ENCODE measurements around the gene PVALB.

PVALB gene

DNA sequence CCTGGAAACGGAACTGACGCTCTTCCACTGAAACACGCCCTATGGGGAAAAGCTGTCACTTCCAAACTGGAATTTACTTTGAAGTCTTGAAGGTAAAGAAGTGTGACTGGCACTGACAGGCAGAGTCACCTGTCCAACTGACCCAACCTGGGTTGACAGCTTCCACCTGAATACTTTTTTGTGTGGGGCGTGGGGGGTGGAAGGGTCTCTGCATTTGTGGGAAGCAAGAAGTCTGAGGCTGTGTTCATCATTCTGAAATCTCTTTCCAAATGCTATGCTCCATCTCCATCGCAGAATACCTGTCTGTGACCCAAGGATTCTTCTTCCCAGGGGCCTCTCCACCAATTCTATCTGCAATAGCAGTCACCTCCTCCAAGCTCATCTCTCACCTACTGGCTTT lies 48.7 kb downstream of the PVALB start:
- no peak overlapping the region for H3K4me3 ChIP-seq (ENCODE audit: low read depth in 1 of 5, low read length in 5 of 5)
- peaks cover 2 to 46% (median 27%) of the 10 kb centered on the region in 5 donors for H3K36me3 ChIP-seq (ENCODE audit: control insufficient read depth in 5 of 5, insufficient read depth in 5 of 5, low read length in 5 of 5)
- no peak overlapping the region for H3K27ac ChIP-seq (ENCODE audit: low read depth, low read length)
- H3K9me3 ChIP-seq (ENCODE audit: control insufficient read depth in 5 of 5, low read length in 5 of 5) = no peaks in the 10 kb centered on the region
- peaks cover 0 to 3% (median 0%) of the 10 kb centered on the region in 5 donors for H3K27me3 ChIP-seq (ENCODE audit: control insufficient read depth in 5 of 5, insufficient read depth in 4 of 5, low read length in 5 of 5)
- H3K9ac ChIP-seq (ENCODE audit: low read length in 5 of 5) = no peak overlapping the region
- H3K4me1 ChIP-seq (ENCODE audit: control insufficient read depth in 5 of 5, insufficient read depth in 5 of 5, low read length in 5 of 5) = peaks cover 0 to 17% (median 13%) of the 10 kb centered on the region in 5 donors

DNA sequence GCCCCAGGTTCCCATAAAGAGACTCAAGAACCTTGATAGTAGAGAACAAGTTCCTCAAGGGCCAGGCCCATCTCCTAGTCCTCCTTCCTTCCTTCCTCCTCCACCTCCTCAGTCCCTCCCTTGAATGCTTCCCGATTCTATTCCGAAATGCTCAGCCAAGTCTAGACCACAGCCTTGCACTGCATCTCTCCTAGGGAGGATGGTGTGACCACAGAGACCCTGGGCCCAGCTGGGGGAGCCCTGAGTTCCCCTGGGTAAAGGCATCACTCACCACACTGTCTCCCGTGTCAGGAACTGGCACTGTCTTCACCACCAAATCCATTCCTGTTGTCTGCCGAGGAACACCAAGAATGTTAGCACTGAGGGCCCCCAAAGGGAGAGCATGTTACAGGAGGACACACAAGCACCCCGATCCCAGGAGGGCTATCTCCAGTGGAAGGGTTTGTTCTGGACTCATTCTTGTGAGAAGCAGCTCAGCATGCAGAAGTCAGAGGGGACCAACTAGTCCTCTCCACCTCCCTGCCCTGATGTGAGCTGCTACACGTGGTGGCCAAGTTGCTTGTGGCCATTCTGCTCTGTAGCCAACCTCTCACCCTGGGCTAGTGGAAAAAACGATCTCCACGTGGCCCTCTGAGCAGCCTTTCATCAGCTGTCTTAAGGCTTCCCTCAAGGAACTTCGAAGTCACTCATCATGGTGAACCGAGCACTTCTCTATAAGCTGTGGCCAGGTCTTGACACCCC lies 49.6 kb downstream of the PVALB start:
- H3K9ac ChIP-seq (ENCODE audit: low read length in 5 of 5) = no peak overlapping the region
- H3K4me1 ChIP-seq (ENCODE audit: control insufficient read depth in 5 of 5, insufficient read depth in 5 of 5, low read length in 5 of 5) = peaks cover 0 to 23% (median 16%) of the 10 kb centered on the region in 5 donors
- H3K9me3 ChIP-seq (ENCODE audit: control insufficient read depth in 5 of 5, low read length in 5 of 5) = no peaks in the 10 kb centered on the region
- no peak overlapping the region for H3K4me3 ChIP-seq (ENCODE audit: low read depth in 1 of 5, low read length in 5 of 5)
- H3K27ac ChIP-seq (ENCODE audit: low read depth, low read length) = no peak overlapping the region
- H3K36me3 ChIP-seq (ENCODE audit: control insufficient read depth in 5 of 5, insufficient read depth in 5 of 5, low read length in 5 of 5) = peaks cover 2 to 51% (median 31%) of the 10 kb centered on the region in 5 donors
- peaks cover 0 to 3% (median 0%) of the 10 kb centered on the region in 5 donors for H3K27me3 ChIP-seq (ENCODE audit: control insufficient read depth in 5 of 5, insufficient read depth in 4 of 5, low read length in 5 of 5)

DNA sequence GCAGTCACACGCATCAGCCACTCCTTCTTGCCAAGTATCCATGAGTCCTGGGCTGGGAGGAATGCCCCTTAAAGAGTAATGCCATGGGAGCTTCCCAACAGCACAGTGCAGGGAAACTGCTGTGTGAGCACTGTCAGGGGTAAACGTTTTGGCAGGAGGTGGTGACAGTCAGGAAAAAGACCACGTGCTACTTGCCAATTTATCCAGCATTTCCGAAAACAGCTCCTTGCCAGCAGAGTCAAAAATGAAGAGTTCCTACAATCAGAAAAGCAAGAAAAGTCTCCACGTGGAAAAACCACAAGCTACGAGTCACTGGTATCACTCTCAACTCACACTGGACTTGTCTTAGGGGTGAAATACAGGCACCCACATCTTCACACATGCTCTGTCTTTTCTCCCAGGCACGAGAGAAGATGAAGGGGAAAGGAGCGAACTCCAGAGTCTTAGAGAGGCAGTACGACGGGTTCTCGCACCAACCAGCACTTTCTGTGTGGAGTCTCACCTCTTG lies 50.8 kb downstream of the PVALB start:
- no peak overlapping the region for H3K4me3 ChIP-seq (ENCODE audit: low read depth in 1 of 5, low read length in 5 of 5)
- H3K36me3 ChIP-seq (ENCODE audit: control insufficient read depth in 5 of 5, insufficient read depth in 5 of 5, low read length in 5 of 5) = peaks cover 2 to 53% (median 28%) of the 10 kb centered on the region in 5 donors
- peaks cover 0 to 3% (median 0%) of the 10 kb centered on the region in 5 donors for H3K27me3 ChIP-seq (ENCODE audit: control insufficient read depth in 5 of 5, insufficient read depth in 4 of 5, low read length in 5 of 5)
- no peak overlapping the region for H3K27ac ChIP-seq (ENCODE audit: low read depth, low read length)
- H3K4me1 ChIP-seq (ENCODE audit: control insufficient read depth in 5 of 5, insufficient read depth in 5 of 5, low read length in 5 of 5) = peaks cover 0 to 22% (median 14%) of the 10 kb centered on the region in 5 donors
- no peaks in the 10 kb centered on the region for H3K9me3 ChIP-seq (ENCODE audit: control insufficient read depth in 5 of 5, low read length in 5 of 5)
- no peak overlapping the region for H3K9ac ChIP-seq (ENCODE audit: low read length in 5 of 5)

DNA sequence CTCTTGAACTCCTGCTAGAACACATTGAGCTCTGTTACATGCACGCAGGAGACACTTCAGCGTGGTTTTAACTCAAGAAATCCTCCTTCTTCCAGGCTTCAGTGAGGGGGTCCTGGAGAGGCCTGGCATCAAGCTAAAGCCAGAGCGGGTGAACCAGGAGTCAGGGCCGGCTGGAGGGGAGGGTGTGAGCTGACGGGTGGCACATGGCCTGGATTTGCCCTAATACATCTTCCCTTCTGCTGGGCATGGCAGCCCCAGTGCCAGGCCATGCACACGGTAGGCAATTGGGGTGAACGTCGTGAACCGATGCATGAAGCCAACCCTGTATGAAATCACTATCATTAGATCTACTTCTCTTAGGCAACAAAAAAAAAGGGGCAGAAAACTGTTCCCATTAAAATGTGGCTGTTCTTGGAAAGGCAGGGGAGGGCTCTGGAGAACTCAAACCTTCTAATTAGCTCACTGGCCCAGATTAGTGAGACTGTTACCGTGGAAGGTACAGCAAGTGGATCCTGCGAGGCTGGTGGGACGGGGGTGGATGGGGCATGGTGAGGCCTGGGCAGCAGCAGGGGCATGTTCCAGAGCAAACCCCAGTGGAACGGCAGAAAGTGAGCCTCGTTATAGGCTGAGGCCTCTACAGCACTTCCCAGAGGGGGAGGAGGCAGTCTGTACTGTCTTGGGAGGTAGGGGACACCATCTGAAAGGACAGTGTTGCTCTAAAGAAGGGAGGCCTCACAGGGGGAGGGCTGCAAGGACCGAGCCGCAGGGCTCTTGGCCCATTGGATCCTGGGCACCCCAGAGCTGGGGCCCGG lies 51.5 kb downstream of the PVALB start:
- Histone ChIP-seq H3K4me3 (ENCODE audit: low read depth in 1 of 5, low read length in 5 of 5) (no peak overlapping the region), H3K36me3 (ENCODE audit: control insufficient read depth in 5 of 5, insufficient read depth in 5 of 5, low read length in 5 of 5) (peaks cover 2 to 58% (median 28%) of the 10 kb centered on the region in 5 donors), H3K27ac (ENCODE audit: low read depth, low read length) (no peak overlapping the region), H3K9me3 (ENCODE audit: control insufficient read depth in 5 of 5, low read length in 5 of 5) (no peaks in the 10 kb centered on the region), H3K9ac (ENCODE audit: low read length in 5 of 5) (no peak overlapping the region), H3K27me3 (ENCODE audit: control insufficient read depth in 5 of 5, insufficient read depth in 4 of 5, low read length in 5 of 5) (peaks cover 0 to 3% (median 0%) of the 10 kb centered on the region in 5 donors), H3K4me1 (ENCODE audit: control insufficient read depth in 5 of 5, insufficient read depth in 5 of 5, low read length in 5 of 5) (peaks cover 0 to 19% (median 8%) of the 10 kb centered on the region in 5 donors)

DNA sequence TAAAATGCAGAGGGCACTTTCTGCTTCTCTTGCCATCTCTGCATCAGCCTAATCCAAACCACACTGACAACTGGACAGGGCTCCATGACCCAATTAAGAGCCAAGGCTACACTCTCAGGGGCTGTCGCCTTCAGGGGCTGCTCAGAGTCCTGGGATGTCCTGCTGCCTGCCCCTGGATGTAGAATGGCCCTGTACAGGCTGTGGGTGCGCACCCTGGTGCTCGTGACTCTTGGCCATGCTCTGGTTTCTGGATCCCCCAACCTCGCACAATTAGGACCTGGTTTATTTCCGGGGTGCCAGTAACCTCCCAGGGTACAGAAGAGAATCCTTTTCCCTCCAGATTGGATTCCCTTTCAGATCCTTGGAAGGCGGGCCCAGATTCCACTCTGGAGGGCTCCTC lies 52.2 kb downstream of the PVALB start:
- Histone ChIP-seq H3K9me3 (ENCODE audit: control insufficient read depth in 5 of 5, low read length in 5 of 5) (no peaks in the 10 kb centered on the region), H3K4me1 (ENCODE audit: control insufficient read depth in 5 of 5, insufficient read depth in 5 of 5, low read length in 5 of 5) (peaks cover 0 to 16% (median 8%) of the 10 kb centered on the region in 5 donors), H3K4me3 (ENCODE audit: low read depth in 1 of 5, low read length in 5 of 5) (no peak overlapping the region), H3K9ac (ENCODE audit: low read length in 5 of 5) (no peak overlapping the region), H3K27me3 (ENCODE audit: control insufficient read depth in 5 of 5, insufficient read depth in 4 of 5, low read length in 5 of 5) (no peaks in the 10 kb centered on the region), H3K36me3 (ENCODE audit: control insufficient read depth in 5 of 5, insufficient read depth in 5 of 5, low read length in 5 of 5) (peaks cover 2 to 61% (median 28%) of the 10 kb centered on the region in 5 donors), H3K27ac (ENCODE audit: low read depth, low read length) (no peak overlapping the region)

DNA sequence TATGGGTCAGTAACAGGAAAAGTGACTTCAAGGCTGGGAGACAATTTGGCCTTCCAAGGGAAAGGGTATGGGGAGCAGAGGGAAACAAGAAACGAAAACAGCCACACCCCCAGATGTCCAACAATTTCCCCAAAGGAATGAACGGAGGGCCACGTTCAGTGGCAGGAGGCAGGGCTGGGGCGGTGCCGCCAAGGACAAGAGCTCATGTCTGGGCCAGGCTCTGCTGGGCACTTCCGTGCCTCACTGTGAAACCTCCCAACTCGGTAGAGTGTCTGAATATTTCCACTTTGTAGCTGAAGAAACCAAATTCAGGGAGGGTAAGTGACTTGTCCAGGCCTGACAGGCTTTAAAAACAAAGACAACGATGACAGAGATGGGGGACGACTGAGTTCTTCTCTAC lies 52.8 kb downstream of the PVALB start:
- H3K36me3 ChIP-seq (ENCODE audit: control insufficient read depth in 5 of 5, insufficient read depth in 5 of 5, low read length in 5 of 5) = peaks cover 2 to 61% (median 28%) of the 10 kb centered on the region in 5 donors
- H3K9ac ChIP-seq (ENCODE audit: low read length in 5 of 5) = no peak overlapping the region
- no peaks in the 10 kb centered on the region for H3K27me3 ChIP-seq (ENCODE audit: control insufficient read depth in 5 of 5, insufficient read depth in 4 of 5, low read length in 5 of 5)
- H3K9me3 ChIP-seq (ENCODE audit: control insufficient read depth in 5 of 5, low read length in 5 of 5) = no peaks in the 10 kb centered on the region
- no peak overlapping the region for H3K4me3 ChIP-seq (ENCODE audit: low read depth in 1 of 5, low read length in 5 of 5)
- peaks cover 0 to 16% (median 8%) of the 10 kb centered on the region in 5 donors for H3K4me1 ChIP-seq (ENCODE audit: control insufficient read depth in 5 of 5, insufficient read depth in 5 of 5, low read length in 5 of 5)
- no peak overlapping the region for H3K27ac ChIP-seq (ENCODE audit: low read depth, low read length)

DNA sequence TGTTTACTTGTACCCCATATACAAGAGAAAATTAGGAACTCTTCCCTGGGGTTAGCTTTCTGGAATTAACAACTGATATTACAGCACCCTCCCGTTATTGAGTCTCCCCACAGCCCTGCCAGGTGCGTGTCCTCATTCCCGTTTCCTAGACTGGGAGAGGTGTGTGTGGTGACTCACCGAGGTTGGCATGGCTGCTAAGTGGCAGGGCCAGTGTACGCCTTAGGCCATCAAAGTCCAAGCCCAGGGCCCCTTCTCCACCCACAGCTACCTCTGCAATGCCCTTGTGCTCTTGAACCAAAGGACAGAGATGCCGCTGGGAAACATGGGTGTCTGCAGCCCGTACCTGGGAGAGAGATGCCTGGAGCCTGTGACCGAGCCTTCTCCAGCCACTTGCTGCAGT lies 53.3 kb downstream of the PVALB start:
- H3K27me3 ChIP-seq (ENCODE audit: control insufficient read depth in 5 of 5, insufficient read depth in 4 of 5, low read length in 5 of 5) = no peaks in the 10 kb centered on the region
- H3K36me3 ChIP-seq (ENCODE audit: control insufficient read depth in 5 of 5, insufficient read depth in 5 of 5, low read length in 5 of 5) = peaks cover 2 to 61% (median 28%) of the 10 kb centered on the region in 5 donors
- no peak overlapping the region for H3K9ac ChIP-seq (ENCODE audit: low read length in 5 of 5)
- H3K9me3 ChIP-seq (ENCODE audit: control insufficient read depth in 5 of 5, low read length in 5 of 5) = no peaks in the 10 kb centered on the region
- no peak overlapping the region for H3K27ac ChIP-seq (ENCODE audit: low read depth, low read length)
- H3K4me1 ChIP-seq (ENCODE audit: control insufficient read depth in 5 of 5, insufficient read depth in 5 of 5, low read length in 5 of 5) = peaks cover 0 to 16% (median 8%) of the 10 kb centered on the region in 5 donors
- no peak overlapping the region for H3K4me3 ChIP-seq (ENCODE audit: low read depth in 1 of 5, low read length in 5 of 5)

DNA sequence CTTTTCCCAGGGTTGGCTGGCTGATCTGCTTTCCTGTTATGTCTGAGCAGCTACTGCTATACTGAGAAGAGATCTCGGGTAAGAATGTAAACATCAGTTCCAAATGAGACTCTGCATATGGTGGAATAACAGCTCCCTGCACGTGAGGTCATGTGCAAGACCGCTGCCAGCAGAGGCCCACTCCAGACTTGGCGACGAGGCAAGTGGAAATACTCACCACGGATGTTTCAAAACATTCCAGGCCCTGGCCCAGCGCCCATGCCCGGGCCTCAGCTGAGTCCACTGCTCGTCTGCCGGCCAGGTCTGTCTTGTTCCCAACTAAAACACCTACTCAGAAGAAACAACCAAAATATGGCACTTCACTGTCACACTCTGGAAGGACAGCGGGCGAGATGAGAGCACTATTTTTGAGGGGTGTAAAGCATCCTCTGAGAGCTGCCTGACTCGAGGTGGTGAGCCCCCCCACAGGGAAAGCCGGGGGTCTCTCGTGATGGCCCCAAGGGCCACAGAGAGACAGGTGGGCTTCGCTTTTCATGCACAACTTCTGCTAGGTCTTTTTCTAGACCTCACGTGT lies 54.1 kb downstream of the PVALB start:
- Histone ChIP-seq H3K27ac (ENCODE audit: low read depth, low read length) (no peak overlapping the region), H3K4me1 (ENCODE audit: control insufficient read depth in 5 of 5, insufficient read depth in 5 of 5, low read length in 5 of 5) (peaks cover 0 to 16% (median 8%) of the 10 kb centered on the region in 5 donors), H3K9me3 (ENCODE audit: control insufficient read depth in 5 of 5, low read length in 5 of 5) (no peaks in the 10 kb centered on the region), H3K9ac (ENCODE audit: low read length in 5 of 5) (no peak overlapping the region), H3K36me3 (ENCODE audit: control insufficient read depth in 5 of 5, insufficient read depth in 5 of 5, low read length in 5 of 5) (peaks cover 2 to 61% (median 28%) of the 10 kb centered on the region in 5 donors), H3K4me3 (ENCODE audit: low read depth in 1 of 5, low read length in 5 of 5) (no peak overlapping the region), H3K27me3 (ENCODE audit: control insufficient read depth in 5 of 5, insufficient read depth in 4 of 5, low read length in 5 of 5) (no peaks in the 10 kb centered on the region)

DNA sequence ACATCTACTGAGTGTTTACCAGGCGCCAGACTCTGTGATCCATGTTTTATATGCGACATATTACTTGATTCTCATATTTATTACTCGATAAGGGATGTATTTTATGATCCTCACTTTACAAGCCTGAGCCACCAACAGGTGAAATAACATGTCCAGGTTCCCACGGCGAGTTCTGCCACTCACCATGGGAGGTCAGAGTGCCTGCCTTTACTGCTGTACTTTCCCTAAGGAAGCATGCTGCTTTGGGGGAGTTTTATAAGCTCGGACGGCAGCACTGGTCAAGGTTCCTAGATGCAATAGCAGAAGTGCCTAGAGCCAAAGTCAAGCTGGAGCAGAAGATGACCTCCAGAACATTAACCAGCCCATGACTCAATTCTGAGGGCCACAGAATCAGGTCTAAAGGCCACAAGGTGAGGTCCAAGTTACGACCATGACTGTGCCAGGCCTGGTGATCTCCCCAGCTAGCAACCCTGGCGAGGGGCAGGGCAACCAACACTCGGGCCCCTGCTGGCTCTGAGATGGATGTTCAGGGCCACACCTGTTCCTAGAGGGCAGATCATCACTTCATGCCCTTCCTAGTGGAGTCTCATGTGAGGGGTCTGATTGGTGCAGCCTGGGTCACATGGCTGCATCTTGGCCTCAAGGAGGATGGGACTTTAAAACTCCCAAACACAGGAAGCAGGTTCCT lies 55.1 kb downstream of the PVALB start:
- Histone ChIP-seq H3K36me3 (ENCODE audit: control insufficient read depth in 5 of 5, insufficient read depth in 5 of 5, low read length in 5 of 5) (peaks cover 2 to 53% (median 22%) of the 10 kb centered on the region in 5 donors), H3K9me3 (ENCODE audit: control insufficient read depth in 5 of 5, low read length in 5 of 5) (no peaks in the 10 kb centered on the region), H3K27ac (ENCODE audit: low read depth, low read length) (no peak overlapping the region), H3K4me3 (ENCODE audit: low read depth in 1 of 5, low read length in 5 of 5) (no peak overlapping the region), H3K27me3 (ENCODE audit: control insufficient read depth in 5 of 5, insufficient read depth in 4 of 5, low read length in 5 of 5) (no peaks in the 10 kb centered on the region), H3K4me1 (ENCODE audit: control insufficient read depth in 5 of 5, insufficient read depth in 5 of 5, low read length in 5 of 5) (peaks cover 0 to 16% (median 8%) of the 10 kb centered on the region in 5 donors), H3K9ac (ENCODE audit: low read length in 5 of 5) (no peak overlapping the region)

Measured in subcutaneous abdominal adipose tissue (tissue), 5 donors.